T-helper 1 cell treated with Interleukin-12 subunit alpha and Interleukin-12 subunit beta and Interleukin-4 antibody, amounts not matched to agents 30 μg/mL and 1 μg/mL, for 36 hours (primary cell): ENCODE data around the gene ANKFN1.
A peak's percentile ranks its signal among the peaks of the same experiment; 100 is the strongest.
"Not testable (repeated sequence)": the region's sequence is repeated elsewhere in the genome, so short reads cannot be mapped to it uniquely, and the experiment has no call there.

ENCODE experiments used
- H3K27ac Mint-ChIP-seq: one replicate; pipeline ENCODE4 v1.8.0; 2021; ENCODE audit warnings: mild to moderate bottlenecking, mixed read lengths
- H3K27me3 Mint-ChIP-seq: one replicate; pipeline ENCODE4 v1.8.0; 2021; ENCODE audit warnings: low read depth, mixed read lengths
- H3K36me3 Mint-ChIP-seq: one replicate; pipeline ENCODE4 v1.8.0; 2021; ENCODE audit warnings: low read depth, mixed read lengths
- H3K4me1 Mint-ChIP-seq: one replicate; pipeline ENCODE4 v1.8.0; 2021; ENCODE audit warnings: low read depth, mixed read lengths
- H3K4me3 Mint-ChIP-seq: one replicate; pipeline ENCODE4 v1.8.0; 2021; ENCODE audit warnings: mild to moderate bottlenecking, moderate library complexity, mixed read lengths
- H3K9me3 Mint-ChIP-seq: one replicate; pipeline ENCODE4 v1.8.0; 2021; ENCODE audit warnings: mixed read lengths

ANKFN1 gene

GRCh38 chr17:56257075-56257474, 103.8 kb downstream of the ANKFN1 start:
- Mint-ChIP-seq H3K4me3 (no peak overlapping the region), H3K9me3 (no peaks in the 10 kb centered on the region), H3K27ac (no peak overlapping the region), H3K36me3 (no peaks in the 10 kb centered on the region), H3K27me3 (peaks cover 3% of the 10 kb centered on the region), H3K4me1 (no peaks in the 10 kb centered on the region)

GRCh38 chr17:56260376-56261002, 107.2 kb downstream of the ANKFN1 start:
- Mint-ChIP-seq H3K9me3 (no peaks in the 10 kb centered on the region), H3K4me1 (no peaks in the 10 kb centered on the region), H3K27ac (no peak overlapping the region), H3K27me3 (peaks cover 3% of the 10 kb centered on the region), H3K36me3 (no peaks in the 10 kb centered on the region), H3K4me3 (no peak overlapping the region)

- H3K4me3 Mint-ChIP-seq = no peak overlapping the region
- no peak overlapping the region for H3K27ac Mint-ChIP-seq
- H3K36me3 Mint-ChIP-seq = no peaks in the 10 kb centered on the region
- no peaks in the 10 kb centered on the region for H3K9me3 Mint-ChIP-seq
- peaks cover 7% of the 10 kb centered on the region for H3K27me3 Mint-ChIP-seq
- no peaks in the 10 kb centered on the region for H3K4me1 Mint-ChIP-seq
Measured at GRCh38 chr17:56262803-56263202, 109.5 kb downstream of the ANKFN1 start.

- H3K4me1 Mint-ChIP-seq = no peaks in the 10 kb centered on the region
- no peak overlapping the region for H3K27ac Mint-ChIP-seq
- no peaks in the 10 kb centered on the region for H3K9me3 Mint-ChIP-seq
- no peak overlapping the region for H3K4me3 Mint-ChIP-seq
- H3K36me3 Mint-ChIP-seq = no peaks in the 10 kb centered on the region
- H3K27me3 Mint-ChIP-seq = peaks cover 4% of the 10 kb centered on the region
Measured at GRCh38 chr17:56269556-56270389, 116.5 kb downstream of the ANKFN1 start.

- Mint-ChIP-seq H3K4me1 (no peaks in the 10 kb centered on the region), H3K9me3 (no peaks in the 10 kb centered on the region), H3K27me3 (peaks cover 6% of the 10 kb centered on the region), H3K36me3 (no peaks in the 10 kb centered on the region), H3K4me3 (no peak overlapping the region), H3K27ac (no peak overlapping the region)
Measured at GRCh38 chr17:56274491-56274890, 121.2 kb downstream of the ANKFN1 start.

- no peaks in the 10 kb centered on the region for H3K9me3 Mint-ChIP-seq
- no peaks in the 10 kb centered on the region for H3K36me3 Mint-ChIP-seq
- peaks cover 2% of the 10 kb centered on the region for H3K27me3 Mint-ChIP-seq
- H3K27ac Mint-ChIP-seq = no peak overlapping the region
- H3K4me1 Mint-ChIP-seq = no peaks in the 10 kb centered on the region
- no peak overlapping the region for H3K4me3 Mint-ChIP-seq
Measured at GRCh38 chr17:56284482-56284881, 131.2 kb downstream of the ANKFN1 start.

- H3K27ac Mint-ChIP-seq, H3K36me3 Mint-ChIP-seq, H3K27me3 Mint-ChIP-seq, H3K9me3 Mint-ChIP-seq, H3K4me3 Mint-ChIP-seq: not testable (repeated sequence)
- peaks cover 15% of the 10 kb centered on the region for H3K4me1 Mint-ChIP-seq
Measured at GRCh38 chr17:56288786-56289185, 135.5 kb downstream of the ANKFN1 start.

GRCh38 chr17:56289321-56289720, 136.0 kb downstream of the ANKFN1 start:
- peaks cover 15% of the 10 kb centered on the region for H3K4me1 Mint-ChIP-seq
- H3K36me3 Mint-ChIP-seq = peaks cover 2% of the 10 kb centered on the region
- H3K27ac Mint-ChIP-seq = no peak overlapping the region
- H3K9me3 Mint-ChIP-seq = no peaks in the 10 kb centered on the region
- H3K27me3 Mint-ChIP-seq = no peaks in the 10 kb centered on the region
- no peak overlapping the region for H3K4me3 Mint-ChIP-seq

- Mint-ChIP-seq H3K27ac (peak overlapping the region; percentile 58), H3K4me3 (peak overlapping the region; percentile 59), H3K36me3 (peaks cover 2% of the 10 kb centered on the region)
Measured at GRCh38 chr17:56290101-56290801, 137.0 kb downstream of the ANKFN1 start.

GRCh38 chr17:56290802-56291118, 137.5 kb downstream of the ANKFN1 start:
- peak overlapping the region; percentile 58 for H3K27ac Mint-ChIP-seq
- H3K36me3 Mint-ChIP-seq = peaks cover 2% of the 10 kb centered on the region
- H3K4me3 Mint-ChIP-seq = peak overlapping the region; percentile 59

More at GRCh38 chr17:56290101-56290801, 137.0 kb downstream of the ANKFN1 start:
- no peaks in the 10 kb centered on the region for H3K27me3 Mint-ChIP-seq
- H3K4me1 Mint-ChIP-seq = peaks cover 15% of the 10 kb centered on the region
- no peaks in the 10 kb centered on the region for H3K9me3 Mint-ChIP-seq

GRCh38 chr17:56291226-56291805, 138.0 kb downstream of the ANKFN1 start:
- no peaks in the 10 kb centered on the region for H3K9me3 Mint-ChIP-seq
- peaks cover 2% of the 10 kb centered on the region for H3K36me3 Mint-ChIP-seq
- no peak overlapping the region for H3K27ac Mint-ChIP-seq
- H3K4me1 Mint-ChIP-seq = peaks cover 17% of the 10 kb centered on the region
- no peaks in the 10 kb centered on the region for H3K27me3 Mint-ChIP-seq
- no peak overlapping the region for H3K4me3 Mint-ChIP-seq

More at GRCh38 chr17:56290802-56291118, 137.5 kb downstream of the ANKFN1 start:
- H3K4me1 Mint-ChIP-seq = peaks cover 17% of the 10 kb centered on the region
- no peaks in the 10 kb centered on the region for H3K27me3 Mint-ChIP-seq
- no peaks in the 10 kb centered on the region for H3K9me3 Mint-ChIP-seq

- Mint-ChIP-seq H3K36me3 (peaks cover 2% of the 10 kb centered on the region), H3K9me3 (no peaks in the 10 kb centered on the region), H3K4me1 (peaks cover 21% of the 10 kb centered on the region), H3K4me3 (no peak overlapping the region), H3K27me3 (no peaks in the 10 kb centered on the region), H3K27ac (no peak overlapping the region)
Measured at GRCh38 chr17:56292010-56292409, 138.7 kb downstream of the ANKFN1 start.

- no peak overlapping the region for H3K4me3 Mint-ChIP-seq
- no peaks in the 10 kb centered on the region for H3K9me3 Mint-ChIP-seq
- H3K27ac Mint-ChIP-seq = no peak overlapping the region
- H3K36me3 Mint-ChIP-seq = peaks cover 2% of the 10 kb centered on the region
- peaks cover 26% of the 10 kb centered on the region for H3K4me1 Mint-ChIP-seq
- no peaks in the 10 kb centered on the region for H3K27me3 Mint-ChIP-seq
Measured at GRCh38 chr17:56292578-56292977, 139.3 kb downstream of the ANKFN1 start.

GRCh38 chr17:56297184-56297583, 143.9 kb downstream of the ANKFN1 start:
- peak overlapping the region; percentile 60 for H3K4me3 Mint-ChIP-seq
- no peaks in the 10 kb centered on the region for H3K36me3 Mint-ChIP-seq
- H3K9me3 Mint-ChIP-seq = no peaks in the 10 kb centered on the region
- H3K27me3 Mint-ChIP-seq = peaks cover 9% of the 10 kb centered on the region
- H3K27ac Mint-ChIP-seq = peak overlapping the region; percentile 32
- peaks cover 19% of the 10 kb centered on the region for H3K4me1 Mint-ChIP-seq
